Nephron progenitor cell (in vitro differentiated cells): Measurements from ENCODE around the gene MIA.

Experiments
- DNase-seq: peaks from one replicate; pipeline ENCODE4 v3.0.0; 2021
- H3K27ac Mint-ChIP-seq: 2 replicates; pipeline ENCODE4 v1.8.0; 2021; ENCODE audit warnings: mild to moderate bottlenecking, moderate library complexity, mixed read lengths
- H3K27me3 Mint-ChIP-seq: 2 replicates; pipeline ENCODE4 v1.8.0; 2021; ENCODE audit warnings: mild to moderate bottlenecking, low read depth, mixed read lengths; ENCODE audit not compliant: poor library complexity
- H3K36me3 Mint-ChIP-seq: 2 replicates; pipeline ENCODE4 v1.8.0; 2021; ENCODE audit warnings: low read depth, mixed read lengths
- H3K4me1 Mint-ChIP-seq: 2 replicates; pipeline ENCODE4 v1.8.0; 2021; ENCODE audit warnings: mixed read lengths
- H3K4me3 Mint-ChIP-seq: 2 replicates; pipeline ENCODE4 v1.8.0; 2021; ENCODE audit warnings: mild to moderate bottlenecking, moderate library complexity, mixed read lengths
- H3K9me3 Mint-ChIP-seq: 2 replicates; pipeline ENCODE4 v1.8.0; 2021; ENCODE audit warnings: mild to moderate bottlenecking, moderate library complexity, mixed read lengths
- TF ChIP-seq, protein P1 (sequence below): fragments of 200-600 bp; sonication (generic); IDR thresholded peaks from 2 replicates; pipeline ENCODE4 v1.5.0; 2021; ENCODE audit warnings: antibody characterized with exemption

MIA gene

DNA sequence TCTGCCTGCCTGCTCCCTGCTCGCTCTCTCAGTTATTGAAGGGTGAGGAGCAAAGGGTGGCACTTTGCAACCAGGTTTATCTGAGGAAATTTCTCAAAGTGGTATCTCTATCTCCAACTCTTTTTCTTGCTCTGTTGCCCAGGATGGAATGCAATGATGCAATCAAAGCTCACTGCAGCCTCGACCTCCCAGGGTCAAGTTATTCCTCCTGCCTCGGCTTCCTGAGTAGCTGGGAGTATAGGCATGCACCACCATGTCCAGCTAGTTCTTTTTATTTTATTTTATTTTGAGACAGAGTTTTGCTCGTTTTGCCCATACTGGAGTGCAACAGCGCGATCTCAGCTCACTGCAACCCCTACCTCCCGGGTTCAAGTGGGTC lies 29.9 kb upstream of the MIA start:
- Mint-ChIP-seq H3K9me3 (no peaks in the 10 kb centered on the region), H3K4me3 (no peak overlapping the region), H3K4me1 (peaks cover 43% of the 10 kb centered on the region), H3K27me3 (peaks cover 12% of the 10 kb centered on the region), H3K36me3 (no peaks in the 10 kb centered on the region), H3K27ac (no peak overlapping the region)
- no peak for DNase-seq
- TF ChIP-seq, protein P1, sequence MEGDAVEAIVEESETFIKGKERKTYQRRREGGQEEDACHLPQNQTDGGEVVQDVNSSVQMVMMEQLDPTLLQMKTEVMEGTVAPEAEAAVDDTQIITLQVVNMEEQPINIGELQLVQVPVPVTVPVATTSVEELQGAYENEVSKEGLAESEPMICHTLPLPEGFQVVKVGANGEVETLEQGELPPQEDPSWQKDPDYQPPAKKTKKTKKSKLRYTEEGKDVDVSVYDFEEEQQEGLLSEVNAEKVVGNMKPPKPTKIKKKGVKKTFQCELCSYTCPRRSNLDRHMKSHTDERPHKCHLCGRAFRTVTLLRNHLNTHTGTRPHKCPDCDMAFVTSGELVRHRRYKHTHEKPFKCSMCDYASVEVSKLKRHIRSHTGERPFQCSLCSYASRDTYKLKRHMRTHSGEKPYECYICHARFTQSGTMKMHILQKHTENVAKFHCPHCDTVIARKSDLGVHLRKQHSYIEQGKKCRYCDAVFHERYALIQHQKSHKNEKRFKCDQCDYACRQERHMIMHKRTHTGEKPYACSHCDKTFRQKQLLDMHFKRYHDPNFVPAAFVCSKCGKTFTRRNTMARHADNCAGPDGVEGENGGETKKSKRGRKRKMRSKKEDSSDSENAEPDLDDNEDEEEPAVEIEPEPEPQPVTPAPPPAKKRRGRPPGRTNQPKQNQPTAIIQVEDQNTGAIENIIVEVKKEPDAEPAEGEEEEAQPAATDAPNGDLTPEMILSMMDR, result no peak

DNA sequence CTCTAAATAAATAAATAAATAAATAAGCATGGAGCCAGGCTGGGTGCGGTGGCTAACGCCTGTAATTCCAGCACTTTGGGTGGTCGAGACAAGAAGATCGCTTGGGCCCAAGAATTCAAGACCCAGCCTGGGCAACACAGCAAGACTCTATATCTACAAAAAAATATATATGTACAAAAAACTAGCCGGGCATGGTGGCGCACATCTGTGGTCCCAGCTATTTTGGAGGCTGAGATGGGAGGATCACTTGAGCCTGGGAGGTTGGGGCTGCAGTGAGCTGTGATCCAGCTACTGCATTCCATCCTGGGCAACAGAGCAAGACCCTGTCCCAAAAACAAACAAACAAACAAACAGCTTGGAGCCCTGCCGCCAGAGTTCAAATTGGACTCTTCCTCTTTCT lies 27.8 kb upstream of the MIA start:
- H3K4me1 Mint-ChIP-seq, result peaks cover 54% of the 10 kb centered on the region
- no peak for DNase-seq

DNA sequence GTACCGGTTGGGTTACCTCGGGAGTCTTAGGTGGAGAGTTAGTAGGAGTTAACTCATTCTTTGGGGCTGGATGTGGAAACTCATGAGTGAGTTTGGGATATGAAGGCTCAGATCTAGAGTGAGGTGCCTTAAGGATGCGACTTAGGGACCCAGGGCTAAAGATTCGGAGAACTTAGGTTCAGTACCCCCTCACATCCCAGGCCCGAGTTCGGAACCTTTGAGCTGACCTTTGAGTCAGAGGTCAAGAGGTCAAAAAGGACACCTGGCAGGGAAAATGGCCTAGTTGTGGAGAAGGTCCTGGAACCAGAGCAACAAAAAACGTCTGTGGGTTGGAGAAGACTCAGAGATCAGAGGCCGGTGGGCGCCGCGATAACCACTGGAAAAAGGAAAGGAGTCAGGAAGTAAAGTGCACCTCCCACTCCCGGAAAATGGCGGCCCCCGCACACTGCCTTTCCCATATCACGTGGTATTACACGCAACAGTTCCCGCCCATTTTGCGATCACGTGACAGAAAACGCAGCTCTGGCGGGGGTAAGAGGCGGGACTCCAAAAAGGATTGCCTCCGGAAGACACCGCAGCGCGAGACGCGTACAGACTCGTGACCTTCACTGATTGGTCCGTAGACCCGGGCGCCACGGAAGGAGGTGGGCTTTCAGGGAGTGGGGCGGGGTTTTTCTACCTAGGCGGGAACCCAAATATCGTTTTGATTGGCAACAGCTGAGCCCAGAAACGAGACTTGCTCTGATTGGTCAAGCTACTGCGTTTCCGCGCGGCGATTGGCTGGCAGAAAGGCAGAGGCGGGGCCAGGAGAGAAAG lies 25.1 kb upstream of the MIA start, which contains the start of gene ACTMAP:
TSS of gene ACTMAP (minus strand) at position 420 of the 816 bp plus-strand sequence. CDS start 674 bp downstream, outside the sequence.
- DNase-seq, result peak; percentile 99
- Mint-ChIP-seq H3K4me3 (peak within 1 kb of the TSS; percentile 94), H3K36me3 (peaks cover 24% of the 10 kb centered on the region)

More for the DNA sequence above, 27.8 kb upstream of the MIA start:
- Mint-ChIP-seq H3K36me3 (peaks cover 10% of the 10 kb centered on the region), H3K9me3 (no peaks in the 10 kb centered on the region), H3K27me3 (peaks cover 6% of the 10 kb centered on the region), H3K4me3 (no peak overlapping the region), H3K27ac (no peak overlapping the region)
- TF ChIP-seq, protein P1, result no peak

DNA sequence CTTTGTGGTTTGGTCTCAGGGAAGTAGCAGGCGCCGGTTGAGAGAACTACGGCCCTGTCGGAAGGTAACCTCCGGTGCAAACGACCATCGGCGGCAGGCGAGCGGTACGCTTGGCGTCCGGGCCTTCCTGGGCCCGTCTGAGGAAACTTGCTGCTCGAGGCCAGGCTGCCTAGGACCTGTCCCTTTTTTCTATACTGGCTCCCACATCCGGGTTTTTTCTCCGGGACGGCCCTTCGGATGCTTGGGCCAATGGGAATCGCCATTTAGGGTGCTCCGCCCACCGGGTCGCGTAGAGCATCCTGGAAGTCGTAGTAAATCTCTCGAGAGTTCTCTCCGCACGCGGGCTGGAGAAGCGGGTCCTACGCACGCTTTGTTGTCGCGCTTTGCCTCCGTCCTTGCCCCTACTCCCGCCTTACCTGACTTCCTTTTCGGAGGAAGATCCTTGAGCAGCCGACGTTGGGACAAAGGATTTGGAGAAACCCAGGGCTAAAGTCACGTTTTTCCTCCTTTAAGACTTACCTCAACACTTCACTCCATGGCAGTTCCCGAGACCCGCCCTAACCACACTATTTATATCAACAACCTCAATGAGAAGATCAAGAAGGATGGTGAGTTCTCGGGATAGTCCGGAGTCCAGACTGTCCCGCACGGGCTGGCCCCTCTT lies 24.3 kb upstream of the MIA start, which contains the start of gene SNRPA:
TSS of gene SNRPA (plus strand) at position 330 of the 664 bp plus-strand sequence. CDS start at position 536, 206 bp downstream.
- peak within 1 kb of the TSS; percentile 99 for H3K27ac Mint-ChIP-seq

More for the DNA sequence above, 25.1 kb upstream of the MIA start, which contains the start of gene ACTMAP:
- Mint-ChIP-seq H3K9me3 (no peaks in the 10 kb centered on the region), H3K27ac (peak within 1 kb of the TSS; percentile 99), H3K4me1 (peaks cover 64% of the 10 kb centered on the region), H3K27me3 (peaks cover 6% of the 10 kb centered on the region)
- TF ChIP-seq, protein P1, result no peak

DNA sequence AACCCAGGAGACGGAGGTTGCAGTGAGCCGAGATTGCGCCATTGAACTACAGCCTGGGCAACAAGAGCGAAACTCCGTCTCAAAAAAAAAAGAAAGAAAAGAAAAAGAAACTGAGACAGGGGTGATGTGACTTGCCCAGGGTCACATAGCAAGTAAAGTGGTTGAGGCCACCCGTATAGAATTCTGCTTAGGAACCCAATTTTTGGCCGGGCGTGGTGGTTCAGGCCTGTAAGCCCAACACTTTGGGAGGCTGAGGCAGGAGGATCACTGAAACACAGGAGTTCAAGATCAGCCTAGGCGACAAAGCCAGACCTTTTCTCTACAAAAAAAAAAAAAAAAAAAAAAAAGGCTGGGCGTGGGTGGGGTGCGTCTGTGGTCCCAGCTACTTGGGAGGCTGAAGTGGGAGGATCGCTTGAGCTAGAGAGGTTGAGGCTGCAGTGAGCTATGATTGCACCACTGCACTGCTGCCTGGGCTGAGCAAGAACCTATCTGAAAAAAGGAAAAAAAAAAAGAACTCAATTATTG lies 23.0 kb upstream of the MIA start:
- peaks cover 75% of the 10 kb centered on the region for H3K4me1 Mint-ChIP-seq
- no peak for DNase-seq
- peak overlapping the region; percentile 94 for H3K4me3 Mint-ChIP-seq
- peak overlapping the region; percentile 99 for H3K27ac Mint-ChIP-seq
- peaks cover 43% of the 10 kb centered on the region for H3K36me3 Mint-ChIP-seq
- H3K27me3 Mint-ChIP-seq, result peaks cover 6% of the 10 kb centered on the region
- TF ChIP-seq, protein P1, result no peak
- no peaks in the 10 kb centered on the region for H3K9me3 Mint-ChIP-seq

More for the DNA sequence above, 24.3 kb upstream of the MIA start, which contains the start of gene SNRPA:
- Mint-ChIP-seq H3K27me3 (peaks cover 6% of the 10 kb centered on the region), H3K36me3 (peaks cover 31% of the 10 kb centered on the region), H3K9me3 (no peaks in the 10 kb centered on the region), H3K4me3 (peak within 1 kb of the TSS; percentile 94), H3K4me1 (peaks cover 67% of the 10 kb centered on the region)
- DNase-seq, result peak; percentile 95
- TF ChIP-seq, protein P1, result no peak
